H1 (cell line): ENCODE results near the gene ARID2. TPM values are rescaled to one million over a fixed set of nuclear protein-coding genes. Genes with fewer than 3 reads are reported as not detected.

Source experiments
- CTCF ChIA-PET: fragments of 300-600 bp; sonication (Branson Sonifier 250); formaldehyde crosslinking; loops from one replicate; lab custom pipeline; 2021; ENCODE audit not compliant: partially characterized antibody; lab: Charles Lee
- POLR2A ChIA-PET: fragments of 300-600 bp; sonication (Branson Sonifier 250); formaldehyde crosslinking; loops from one replicate; lab custom pipeline; 2021; ENCODE audit warnings: inconsistent platforms; ENCODE audit not compliant: partially characterized antibody; lab: Charles Lee
- DNase-seq, 2 experiments: peaks; one replicate each; pipeline versions ENCODE4 v3.0.0 to v3.0.0-alpha.2; 2010 to 2022; ENCODE audit warnings: low spot score in 2 of 2, low read depth in 1 of 2, mixed read lengths in 1 of 2
- FAIRE-seq: peaks from 2 replicates; lab custom pipeline; 2011; peaks lifted over from hg19 to GRCh38; lab: Jason Lieb, UNC
- H2AFZ ChIP-seq: 2 replicates; pipeline ENCODE4 v1.8.1; 2012; ENCODE audit warnings: low read length, inconsistent platforms
- H2AK5ac ChIP-seq: 2 replicates; pipeline ENCODE4 v1.6.1; 2013; ENCODE audit warnings: low read depth, low read length
- H2BK120ac ChIP-seq: replicated peaks from 2 replicates; pipeline ENCODE3; 2013; ENCODE audit warnings: low read depth, low read length, inconsistent platforms
- H2BK12ac ChIP-seq: 2 replicates; pipeline ENCODE4 v1.6.1; 2013; ENCODE audit warnings: low read depth, low read length
- H2BK15ac ChIP-seq: 2 replicates; pipeline ENCODE4 v1.6.1; 2013; ENCODE audit warnings: low read length
- H2BK20ac ChIP-seq: 2 replicates; pipeline ENCODE4 v1.6.1; 2013; ENCODE audit warnings: low read length
- H2BK5ac ChIP-seq: 2 replicates; pipeline ENCODE4 v1.6.1; 2013; ENCODE audit warnings: low read depth, low read length
- H3K14ac ChIP-seq: 2 replicates; pipeline ENCODE4 v1.6.1; 2013; ENCODE audit warnings: inconsistent platforms; ENCODE audit not compliant: insufficient read length
- H3K18ac ChIP-seq: 2 replicates; pipeline ENCODE4 v1.6.1; 2013; ENCODE audit warnings: low read length; ENCODE audit errors: extremely low read depth
- H3K23ac ChIP-seq: 2 replicates; pipeline ENCODE4 v1.6.1; 2013; ENCODE audit warnings: inconsistent platforms; ENCODE audit not compliant: insufficient read length
- H3K23me2 ChIP-seq: 2 replicates; pipeline ENCODE4 v1.6.1; 2013; ENCODE audit warnings: low read depth, low read length
- H3K27ac ChIP-seq: 2 replicates; pipeline ENCODE4 v1.6.1; 2011; ENCODE audit warnings: low read depth, low read length, inconsistent platforms
- H3K27me3 ChIP-seq, 4 experiments: replicated peaks in 1 of 4; 1 replicate in 1 of 4; 2 replicates in 3 of 4; pipeline versions ENCODE4 v1.6.1 to v1.8.1; 2011 to 2013; ENCODE audit warnings: low read length in 3 of 4, mild to moderate bottlenecking in 3 of 4, inconsistent platforms in 2 of 4, mixed read lengths in 2 of 4, moderate library complexity in 1 of 4; ENCODE audit not compliant: control insufficient read depth in 3 of 4, insufficient read depth in 3 of 4; ENCODE audit errors: extremely low read depth in 1 of 4
- H3K36me3 ChIP-seq, 4 experiments: 2 replicates each; pipeline versions ENCODE4 v1.6.1 to v1.8.1; 2011 to 2013; ENCODE audit warnings: mild to moderate bottlenecking in 4 of 4, low read length in 3 of 4, moderate library complexity in 2 of 4, control low read depth in 1 of 4, inconsistent platforms in 1 of 4; ENCODE audit not compliant: insufficient read depth in 4 of 4, control insufficient read depth in 2 of 4
- H3K4ac ChIP-seq: replicated peaks from 2 replicates; pipeline ENCODE3; 2013; ENCODE audit warnings: low read length, low read depth, mixed read lengths, inconsistent platforms; ENCODE audit not compliant: insufficient read length
- H3K4me1 ChIP-seq, 4 experiments: replicated peaks in 1 of 4; 1 replicate in 1 of 4; 2 replicates in 3 of 4; pipeline versions ENCODE4 v1.6.1 to v1.8.1; 2011 to 2013; ENCODE audit warnings: low read length in 3 of 4, inconsistent platforms in 2 of 4, mixed read lengths in 1 of 4; ENCODE audit not compliant: insufficient read depth in 4 of 4, control insufficient read depth in 3 of 4
- H3K4me2 ChIP-seq, 2 experiments: 2 replicates each; pipeline versions ENCODE4 v1.6.1 to v1.8.1; 2011 to 2013; ENCODE audit warnings: low read depth in 2 of 2, low read length in 2 of 2, control low read depth in 1 of 2, inconsistent platforms in 1 of 2, mild to moderate bottlenecking in 1 of 2; ENCODE audit not compliant: insufficient read depth in 1 of 2
- H3K4me3 ChIP-seq, 4 experiments: fragments of 200-600, 300-600 bp in 1 of 4; sonication (generic), shearing (Covaris generic), sonication (Bioruptor Twin) in 1 of 4; 2 replicates each; pipeline versions ENCODE4 v1.5.1 to v1.8.1; 2011 to 2016; ENCODE audit warnings: low read length in 4 of 4, low read depth in 3 of 4, control low read depth in 2 of 4, inconsistent platforms in 2 of 4, mild to moderate bottlenecking in 2 of 4, mixed read lengths in 1 of 4, moderate library complexity in 1 of 4; ENCODE audit not compliant: insufficient read depth in 2 of 4; ENCODE audit errors: extremely low read depth in 1 of 4
- H3K56ac ChIP-seq: replicated peaks from 2 replicates; pipeline ENCODE3; 2013; ENCODE audit warnings: low read depth, mild to moderate bottlenecking, mixed read lengths, low read length, inconsistent platforms; ENCODE audit not compliant: insufficient read length
- H3K79me1 ChIP-seq: 2 replicates; pipeline ENCODE4 v1.6.1; 2013; ENCODE audit warnings: low read depth, low read length, control low read depth
- H3K79me2 ChIP-seq, 2 experiments: 2 replicates each; pipeline versions ENCODE4 v1.6.1 to v1.8.1; 2012 to 2013; ENCODE audit warnings: low read length in 2 of 2, mild to moderate bottlenecking in 2 of 2, inconsistent platforms in 1 of 2; ENCODE audit not compliant: insufficient read depth in 2 of 2, control insufficient read depth in 1 of 2
- H3K9ac ChIP-seq, 4 experiments: replicated peaks in 1 of 4; 1 replicate in 1 of 4; 2 replicates in 3 of 4; pipeline versions ENCODE4 v1.6.1 to v1.8.1; 2011 to 2013; ENCODE audit warnings: low read depth in 3 of 4, low read length in 3 of 4, control low read depth in 2 of 4, mild to moderate bottlenecking in 2 of 4, moderate library complexity in 2 of 4, inconsistent platforms in 1 of 4; ENCODE audit errors: extremely low read depth in 1 of 4
- H3K9me3 ChIP-seq, 2 experiments: 2 replicates each; pipeline versions ENCODE4 v1.6.1 to v1.8.1; 2012 to 2013; ENCODE audit warnings: mild to moderate bottlenecking in 2 of 2, moderate library complexity in 2 of 2, control low read depth in 1 of 2, inconsistent platforms in 1 of 2, low read depth in 1 of 2, low read length in 1 of 2, mixed read lengths in 1 of 2; ENCODE audit not compliant: insufficient read depth in 2 of 2
- H4K20me1 ChIP-seq, 2 experiments: replicated peaks in 1 of 2; 2 replicates each; pipeline versions ENCODE3 to v1.8.1; 2011 to 2013; ENCODE audit warnings: inconsistent platforms in 2 of 2, low read length in 2 of 2, mild to moderate bottlenecking in 1 of 2; ENCODE audit not compliant: insufficient read depth in 2 of 2, control insufficient read depth in 1 of 2
- H4K5ac ChIP-seq: 2 replicates; pipeline ENCODE4 v1.6.1; 2013; ENCODE audit warnings: low read length, low read depth, mixed read lengths, inconsistent platforms; ENCODE audit not compliant: insufficient read length
- H4K8ac ChIP-seq: 2 replicates; pipeline ENCODE4 v1.8.0; 2013; ENCODE audit warnings: mild to moderate bottlenecking, moderate library complexity, low read length, inconsistent platforms; ENCODE audit not compliant: insufficient read depth; ENCODE audit errors: extremely low read depth
- H4K91ac ChIP-seq: replicated peaks from 2 replicates; pipeline ENCODE3; 2013; ENCODE audit warnings: low read length, mixed read lengths, inconsistent platforms; ENCODE audit not compliant: insufficient read length
- SRF ChIP-seq: IDR thresholded peaks from 2 replicates; pipeline ENCODE4 v1.6.1; 2011; ENCODE audit warnings: mild to moderate bottlenecking, low read depth, low read length, moderate library complexity
- WGBS, 2 experiments: shearing (Covaris generic) in 1 of 2; methylation state at CpG; one replicate each; pipeline versions ENCODE4 v1.1.6 to v1.1.7; 2013 to 2015; ENCODE audit warnings: low lambda C conversion rate in 2 of 2, mixed read lengths in 2 of 2, inconsistent platforms in 1 of 2, low coverage in 1 of 2, missing lambda C conversion rate in 1 of 2; ENCODE audit not compliant: insufficient replicate concordance in 2 of 2, insufficient coverage in 1 of 2, insufficient read length in 1 of 2; ENCODE audit errors: extremely low coverage in 1 of 2, missing lambda C conversion rate in 1 of 2; 5-methylcytosine and 5-hydroxymethylcytosine counted together
- polyA plus RNA-seq, 7 experiments: library from polyadenylated mRNA; depleted of rRNA in 3 of 7; stranded (reverse) in 5 of 7; unstranded in 2 of 7; fragments of >200 nt in 5 of 7; fragments of 200-250 nt in 2 of 7; gene quantifications; 1 replicate in 5 of 7; 2 replicates in 1 of 7; 4 replicates in 1 of 7; pipeline versions ENCODE4 v1.2.1 to v1.2.3, GENCODE V29; 2011 to 2013; ENCODE audit warnings: missing spikeins in 2 of 7, mixed read lengths in 2 of 7
- total RNA-seq: library from RNA; stranded (reverse); fragmentation: NEBNext Ultra II Directional; extraction: Animal tissue kit (Norgen Biotek cat#: 25700); gene quantifications from 2 replicates; pipeline ENCODE4 v1.2.1, GENCODE V29; 2021

The ARID2 gene
- total and polyA plus RNA-seq, 2 of the 8 experiments (the other 6 are each of a cell fraction or from before 2014, with no cell fraction given), result 32.0 to 45.2 TPM

DNA sequence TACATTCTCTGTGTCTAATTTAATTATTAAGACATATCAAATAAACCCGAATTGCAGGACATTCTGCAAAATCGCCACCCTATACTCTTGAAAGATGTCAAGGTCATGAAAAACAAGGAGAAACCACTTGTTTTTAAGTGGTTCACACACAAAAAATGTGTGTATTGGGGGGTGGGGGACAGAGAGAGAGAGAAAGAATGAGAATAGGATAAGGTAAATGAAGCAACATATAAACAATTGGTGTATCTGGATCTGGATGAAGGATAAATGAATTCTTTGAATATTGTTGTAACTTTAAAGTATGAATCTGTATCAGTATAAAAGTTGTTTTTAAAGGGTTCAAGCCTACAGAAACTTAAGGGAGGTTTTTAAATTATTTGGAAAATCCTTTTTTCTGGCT lies 72.1 kb downstream of the ARID2 start:
- Histone ChIP-seq H3K56ac (no peak overlapping the region), H4K8ac (no peak overlapping the region), H2BK120ac (no peak overlapping the region), H4K5ac (no peak overlapping the region), H2AFZ (no peak overlapping the region), H2BK20ac (no peak overlapping the region), H3K23me2 (no peaks in the 10 kb centered on the region), H2BK5ac (no peak overlapping the region), H3K9me3 (no peaks in the 10 kb centered on the region), H3K4ac (no peak overlapping the region), H3K18ac (no peak overlapping the region), H3K79me2 (peaks cover 0 to 79% of the 10 kb centered on the region in 2 experiments; a peak in 3 of 4 replicates), H3K27ac (no peak overlapping the region), H3K79me1 (no peaks in the 10 kb centered on the region; the same call in 1 of the 2 replicates), H3K4me2 (no peak overlapping the region), H3K4me1 (no peaks in the 10 kb centered on the region), H2BK15ac (no peak overlapping the region), H3K36me3 (no peaks in the 10 kb centered on the region), H3K9ac (no peak overlapping the region), H2AK5ac (no peak overlapping the region), H3K4me3 (no peak overlapping the region; a peak in 1 of 8 replicates), H3K23ac (no peak overlapping the region), H4K20me1 (peaks cover 2 to 5% of the 10 kb centered on the region in 2 experiments), H3K27me3 (no peaks in the 10 kb centered on the region), H3K14ac (no peak overlapping the region), H4K91ac (no peak overlapping the region), H2BK12ac (no peak overlapping the region)
- 94% methylated on average over 2 of the region's 2 CpGs; no CpG with 5 or more reads in 1 of the 2 experiments for WGBS, 2 experiments
- TF ChIP-seq SRF, result no peak
- ChIA-PET POLR2A (no interaction called here), CTCF (no interaction called here)
- FAIRE-seq, result no peak
- no peak for DNase-seq
